Ovary (tissue), 3 donors: ENCODE measurements around the gene EXOC6B.

ENCODE experiments used
- CTCF ChIP-seq, 3 donors: fragments of 450-650 bp in 2 of 3; fragments of 200-600 bp in 1 of 3; IDR thresholded peaks; one replicate each; pipeline versions ENCODE4 v1.5.1 to v1.8.0; 2016 to 2022; ENCODE audit warnings: antibody characterized with exemption in 3 of 3, mild to moderate bottlenecking in 1 of 3
- EP300 ChIP-seq: sonication (generic); formaldehyde crosslinking; IDR thresholded peaks from one replicate; pipeline ENCODE4 v1.6.1; 2017; ENCODE audit warnings: antibody characterized with exemption
- POLR2A ChIP-seq: fragments of 450-650 bp; IDR thresholded peaks from one replicate; pipeline ENCODE4 v1.6.1; 2017; ENCODE audit warnings: antibody characterized with exemption, mild to moderate bottlenecking, moderate library complexity
- donor health status: DM: no; HTN: no; CAD: no.

DNA sequence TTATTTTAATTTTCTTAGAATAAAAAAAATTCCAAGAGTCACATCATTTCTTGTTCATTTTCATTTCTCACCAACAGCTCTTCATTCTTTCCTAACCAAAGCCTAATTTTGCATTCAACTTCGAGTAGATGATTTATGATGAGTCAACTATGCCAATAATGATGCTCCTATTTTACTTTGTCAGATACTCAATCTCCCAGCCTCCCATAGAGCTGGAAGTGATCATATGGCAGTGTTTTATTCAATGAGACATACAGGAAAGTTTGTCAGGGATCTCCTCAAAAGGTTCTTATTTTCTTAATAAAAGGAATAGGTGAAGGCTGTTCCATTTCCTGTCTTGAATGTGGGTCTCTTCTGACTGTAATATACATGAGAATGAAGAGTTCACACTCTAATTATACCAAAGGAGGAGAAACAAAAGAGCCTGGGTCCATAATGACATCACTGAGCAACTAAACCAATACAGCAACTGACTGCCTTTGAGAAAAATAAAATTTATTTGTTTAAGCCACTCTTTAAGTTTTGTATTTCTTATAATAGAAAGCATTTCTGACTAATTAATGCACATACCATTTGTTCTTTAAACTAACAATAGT is 447.0 kb downstream of the EXOC6B start:
- TF ChIP-seq CTCF (IDR thresholded peaks at IDR 0.05) (no peak), POLR2A (no peak), EP300 (no peak)
